Fibroblast of lung (primary cell): ENCODE results near the gene ARRDC1. TPM values are rescaled to one million over a fixed set of nuclear protein-coding genes. Genes with fewer than 3 reads are reported as not detected.

Experiments used
- DNase-seq, 2 donors: peaks; one replicate each; pipeline versions ENCODE4 v3.0.0 to v3.0.0-alpha.2; 2010; ENCODE audit warnings: low read depth in 2 of 2
- H2AFZ ChIP-seq: 2 replicates; pipeline ENCODE4 v1.5.1; 2012; ENCODE audit warnings: low read length, control low read depth, inconsistent platforms
- H3K27ac ChIP-seq: 2 replicates; pipeline ENCODE4 v1.5.1; 2011; ENCODE audit warnings: low read length, control low read depth; ENCODE audit not compliant: insufficient read depth
- H3K27me3 ChIP-seq: 2 replicates; pipeline ENCODE4 v1.5.1; 2011; ENCODE audit warnings: mild to moderate bottlenecking, low read length; ENCODE audit not compliant: control insufficient read depth, insufficient read depth
- H3K36me3 ChIP-seq: 2 replicates; pipeline ENCODE4 v1.5.1; 2011; ENCODE audit warnings: low read length; ENCODE audit not compliant: control insufficient read depth, insufficient read depth
- H3K4me1 ChIP-seq: 2 replicates; pipeline ENCODE4 v1.5.1; 2011; ENCODE audit warnings: low read length; ENCODE audit not compliant: control insufficient read depth, insufficient read depth; ENCODE audit errors: extremely low read depth
- H3K4me2 ChIP-seq: 2 replicates; pipeline ENCODE4 v1.5.1; 2011; ENCODE audit warnings: low read length, control low read depth; ENCODE audit not compliant: insufficient read depth; ENCODE audit errors: extremely low read depth
- H3K4me3 ChIP-seq, 4 experiments: fragments of 200-600 bp in 1 of 4; sonication (generic) in 1 of 4; replicated peaks in 1 of 4; 2 replicates each; pipeline ENCODE4 v1.5.1; 2011 to 2016; ENCODE audit warnings: low read length in 4 of 4, low read depth in 3 of 4, mild to moderate bottlenecking in 3 of 4, control low read depth in 2 of 4, inconsistent platforms in 1 of 4, mixed read lengths in 1 of 4; ENCODE audit not compliant: insufficient read depth in 1 of 4; ENCODE audit errors: control extremely low read depth in 1 of 4
- H3K79me2 ChIP-seq: 2 replicates; pipeline ENCODE4 v1.5.1; 2012; ENCODE audit warnings: mild to moderate bottlenecking, low read length, inconsistent platforms; ENCODE audit not compliant: control insufficient read depth, insufficient read depth
- H3K9ac ChIP-seq: 2 replicates; pipeline ENCODE4 v1.5.1; 2011; ENCODE audit warnings: mild to moderate bottlenecking, low read length, control low read depth; ENCODE audit not compliant: insufficient read depth
- H3K9me3 ChIP-seq: 2 replicates; pipeline ENCODE4 v1.5.1; 2012; ENCODE audit warnings: low read depth, low read length; ENCODE audit not compliant: control insufficient read depth, insufficient read depth
- H4K20me1 ChIP-seq: 2 replicates; pipeline ENCODE4 v1.5.1; 2011; ENCODE audit warnings: low read length; ENCODE audit not compliant: control insufficient read depth, insufficient read depth; ENCODE audit errors: extremely low read depth
- EZH2 ChIP-seq: IDR thresholded peaks from 2 replicates; pipeline ENCODE4 v1.5.1; 2012; ENCODE audit warnings: low read length, control low read depth, mild to moderate bottlenecking; ENCODE audit errors: missing control alignments
- polyA plus RNA-seq, 2 donors: library from polyadenylated mRNA; depleted of rRNA in 1 of 2; stranded (reverse) in 1 of 2; unstranded in 1 of 2; fragments of >200 nt; gene quantifications; 2 replicates each; pipeline ENCODE4 v1.2.1, GENCODE V29; 2011 to 2012; ENCODE audit warnings: missing spikeins in 1 of 2
- total RNA-seq: library from RNA; depleted of rRNA; stranded (reverse); fragments of >200 nt; gene quantifications from 2 replicates; pipeline ENCODE4 v1.2.1, GENCODE V29; 2014
- TF ChIP-seq, protein P1 (sequence below), 2 donors: IDR thresholded peaks in 1 of 2; conservative IDR thresholded peaks in 1 of 2; 1 replicate in 1 of 2; 2 replicates in 1 of 2; pipeline ENCODE4 v1.5.1; 2011 to 2012; ENCODE audit warnings: low read length in 2 of 2, control low read depth in 1 of 2, inconsistent platforms in 1 of 2, low read depth in 1 of 2, mild to moderate bottlenecking in 1 of 2

The ARRDC1 gene
- total and polyA plus RNA-seq, 2 donors (not counting 1 experiment from before 2014, with no cell fraction given): 8.3 to 17.2 TPM

DNA sequence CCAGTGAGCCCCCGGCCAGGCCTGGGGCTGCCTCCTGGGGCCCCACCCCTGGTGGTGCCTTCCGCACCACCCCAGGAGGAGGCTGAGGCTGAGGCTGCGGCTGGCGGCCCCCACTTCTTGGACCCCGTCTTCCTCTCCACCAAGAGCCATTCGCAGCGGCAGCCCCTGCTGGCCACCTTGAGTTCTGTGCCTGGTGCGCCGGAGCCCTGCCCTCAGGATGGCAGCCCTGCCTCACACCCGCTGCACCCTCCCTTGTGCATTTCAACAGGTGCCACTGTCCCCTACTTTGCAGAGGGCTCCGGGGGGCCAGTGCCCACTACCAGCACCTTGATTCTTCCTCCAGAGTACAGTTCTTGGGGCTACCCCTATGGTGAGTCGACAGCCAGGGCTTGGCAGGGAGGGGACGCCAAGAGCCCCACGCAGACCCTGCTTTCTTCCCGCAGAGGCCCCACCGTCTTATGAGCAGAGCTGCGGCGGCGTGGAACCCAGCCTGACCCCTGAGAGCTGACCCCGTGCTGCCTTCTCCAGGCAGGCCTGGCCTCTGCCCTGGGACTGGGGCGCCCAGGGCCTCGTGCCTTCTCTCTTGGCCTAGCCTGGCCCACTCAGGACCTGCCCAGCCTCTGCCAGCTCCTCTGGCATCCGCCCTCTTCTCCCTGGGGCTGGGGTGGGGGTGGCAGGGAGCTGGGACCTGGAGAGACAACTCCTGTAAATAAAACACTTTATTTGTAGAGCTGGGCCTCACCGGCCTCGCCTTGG, 9.3 kb downstream of the ARRDC1 start:
- no peak overlapping the region for H3K4me3 ChIP-seq
- no peak overlapping the region for H2AFZ ChIP-seq
- H3K4me2 ChIP-seq: no peak overlapping the region
- DNase-seq: no peak
- no peaks in the 10 kb centered on the region for H3K9me3 ChIP-seq
- H3K4me1 ChIP-seq: peaks cover 10% of the 10 kb centered on the region
- H4K20me1 ChIP-seq: no peaks in the 10 kb centered on the region
- H3K79me2 ChIP-seq: peaks cover 26% of the 10 kb centered on the region
- TF ChIP-seq EZH2: no peak
- TF ChIP-seq, protein P1, sequence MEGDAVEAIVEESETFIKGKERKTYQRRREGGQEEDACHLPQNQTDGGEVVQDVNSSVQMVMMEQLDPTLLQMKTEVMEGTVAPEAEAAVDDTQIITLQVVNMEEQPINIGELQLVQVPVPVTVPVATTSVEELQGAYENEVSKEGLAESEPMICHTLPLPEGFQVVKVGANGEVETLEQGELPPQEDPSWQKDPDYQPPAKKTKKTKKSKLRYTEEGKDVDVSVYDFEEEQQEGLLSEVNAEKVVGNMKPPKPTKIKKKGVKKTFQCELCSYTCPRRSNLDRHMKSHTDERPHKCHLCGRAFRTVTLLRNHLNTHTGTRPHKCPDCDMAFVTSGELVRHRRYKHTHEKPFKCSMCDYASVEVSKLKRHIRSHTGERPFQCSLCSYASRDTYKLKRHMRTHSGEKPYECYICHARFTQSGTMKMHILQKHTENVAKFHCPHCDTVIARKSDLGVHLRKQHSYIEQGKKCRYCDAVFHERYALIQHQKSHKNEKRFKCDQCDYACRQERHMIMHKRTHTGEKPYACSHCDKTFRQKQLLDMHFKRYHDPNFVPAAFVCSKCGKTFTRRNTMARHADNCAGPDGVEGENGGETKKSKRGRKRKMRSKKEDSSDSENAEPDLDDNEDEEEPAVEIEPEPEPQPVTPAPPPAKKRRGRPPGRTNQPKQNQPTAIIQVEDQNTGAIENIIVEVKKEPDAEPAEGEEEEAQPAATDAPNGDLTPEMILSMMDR (conservative IDR thresholded peaks at IDR 0.05 in 1 of 2, IDR thresholded peaks at IDR 0.05 in 1 of 2; ENCODE audit: low read depth in 1 of 2, low read length in 2 of 2): no peak
- no peak overlapping the region for H3K27ac ChIP-seq
- peaks cover 20% of the 10 kb centered on the region for H3K36me3 ChIP-seq
- H3K9ac ChIP-seq: no peak overlapping the region
- H3K27me3 ChIP-seq: no peaks in the 10 kb centered on the region

DNA sequence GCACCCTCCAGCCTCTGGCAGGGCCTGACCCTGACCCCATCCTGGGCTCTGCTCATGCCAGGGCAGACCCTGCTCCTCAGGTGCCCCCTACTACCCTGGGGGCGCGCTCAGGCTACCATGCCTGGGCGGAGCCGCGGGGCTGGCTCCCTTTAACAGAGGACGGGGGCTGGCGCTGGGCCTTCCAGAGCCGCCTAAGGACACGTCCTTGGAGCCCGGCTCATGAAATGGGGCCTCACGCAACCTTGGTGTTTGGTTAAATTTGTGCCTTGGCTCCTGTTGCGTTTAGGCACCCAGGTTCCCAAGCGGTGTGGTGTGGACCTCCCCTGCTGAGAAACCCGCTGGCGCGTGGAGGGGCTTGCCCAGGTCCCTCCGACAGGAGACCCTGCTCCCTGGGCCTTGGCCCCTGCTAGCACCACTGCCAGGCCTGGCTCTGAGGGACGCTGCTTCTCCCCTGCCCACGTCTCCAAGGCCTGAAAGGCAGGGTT, 9.9 kb downstream of the ARRDC1 start:
- H3K36me3 ChIP-seq: peaks cover 20% of the 10 kb centered on the region

More for the DNA sequence above, 9.9 kb downstream of the ARRDC1 start:
- H3K27ac ChIP-seq: no peak overlapping the region
- DNase-seq: no peak
- H3K9ac ChIP-seq: no peak overlapping the region
- no peak overlapping the region for H3K4me3 ChIP-seq
- H3K27me3 ChIP-seq: no peaks in the 10 kb centered on the region
- H3K4me1 ChIP-seq: peaks cover 14% of the 10 kb centered on the region
- peaks cover 32% of the 10 kb centered on the region for H3K79me2 ChIP-seq
- H2AFZ ChIP-seq: no peak overlapping the region
- TF ChIP-seq EZH2: no peak
- TF ChIP-seq, protein P1 (conservative IDR thresholded peaks at IDR 0.05 in 1 of 2, IDR thresholded peaks at IDR 0.05 in 1 of 2; ENCODE audit: low read depth in 1 of 2, low read length in 2 of 2): no peak
- H3K9me3 ChIP-seq: no peaks in the 10 kb centered on the region
- no peaks in the 10 kb centered on the region for H4K20me1 ChIP-seq
- H3K4me2 ChIP-seq: no peak overlapping the region
